GM19025 (cell line): ENCODE data around the gene ZNF30.
"Not testable (repeated sequence)": the region's sequence is repeated elsewhere in the genome, so short reads cannot be mapped to it uniquely, and the experiment has no call there.

Source experiments
- ATAC-seq: cut with Tn5 transposase; IDR thresholded peaks from one replicate; pipeline ENCODE4 v1.9.1; 2021; ENCODE audit warnings: mild to moderate bottlenecking, low read depth, moderate library complexity; ENCODE audit not compliant: unreplicated experiment

The ZNF30 gene

GRCh38 chr19:34984287-34984686 is 57.6 kb downstream of the ZNF30 start:
- no peak for ATAC-seq

GRCh38 chr19:34985249-34986022 is 58.7 kb downstream of the ZNF30 start:
- ATAC-seq, result no peak

- no peak for ATAC-seq
Measured at GRCh38 chr19:34988119-34988518, 61.4 kb downstream of the ZNF30 start.

GRCh38 chr19:34989298-34989697 is 62.6 kb downstream of the ZNF30 start:
- ATAC-seq, result no peak

- ATAC-seq, result no peak
Measured at GRCh38 chr19:34990578-34991192, 64.0 kb downstream of the ZNF30 start.

GRCh38 chr19:34991542-34992333 is 65.0 kb downstream of the ZNF30 start:
- no peak for ATAC-seq

- ATAC-seq, result not testable (repeated sequence)
Measured at GRCh38 chr19:34992582-34992981, 65.9 kb downstream of the ZNF30 start.

GRCh38 chr19:34994286-34994642 is 67.6 kb downstream of the ZNF30 start:
- ATAC-seq, result no peak
